Kidney (tissue), 14 donors: ENCODE results near the gene ILRUN. TPM values are rescaled to one million over a fixed set of nuclear protein-coding genes. Genes with fewer than 3 reads are reported as not detected.

Experiments
- DNase-seq, 5 donors: peaks; one replicate each; pipeline ENCODE4 v3.0.0-alpha.2; 2013 to 2020
- FAIRE-seq: peaks from 2 replicates; lab custom pipeline; 2012; peaks lifted over from hg19 to GRCh38; lab: Jason Lieb, UNC
- H3K27ac ChIP-seq, 2 donors: one replicate each; pipeline ENCODE4 v1.7.0; 2013; ENCODE audit warnings: low read depth in 2 of 2, low read length in 2 of 2, inconsistent platforms in 1 of 2
- H3K27me3 ChIP-seq: one replicate; pipeline ENCODE4 v1.7.1; 2013; ENCODE audit warnings: low read length, inconsistent platforms; ENCODE audit not compliant: control insufficient read depth, insufficient read depth
- H3K36me3 ChIP-seq, 3 donors: one replicate each; pipeline versions ENCODE4 v1.7.0 to v1.7.1; 2013; ENCODE audit warnings: low read length in 3 of 3, control low read depth in 1 of 3, inconsistent platforms in 1 of 3; ENCODE audit not compliant: insufficient read depth in 3 of 3, control insufficient read depth in 2 of 3
- H3K4me1 ChIP-seq, 3 donors: one replicate each; pipeline versions ENCODE4 v1.7.0 to v1.7.1; 2013; ENCODE audit warnings: low read length in 3 of 3, inconsistent platforms in 1 of 3, low read depth in 1 of 3; ENCODE audit not compliant: control insufficient read depth in 2 of 3, insufficient read depth in 2 of 3
- H3K4me3 ChIP-seq, 3 donors: one replicate each; pipeline versions ENCODE4 v1.7.0 to v1.8.1; 2013; ENCODE audit warnings: low read length in 3 of 3, control low read depth in 1 of 3, inconsistent platforms in 1 of 3
- H3K9ac ChIP-seq, 3 donors: one replicate each; pipeline versions ENCODE4 v1.7.0 to v1.7.1; 2013; ENCODE audit warnings: low read length in 3 of 3, control low read depth in 1 of 3, inconsistent platforms in 1 of 3
- H3K9me3 ChIP-seq, 3 donors: one replicate each; pipeline versions ENCODE4 v1.7.0 to v1.7.1; 2013; ENCODE audit warnings: low read length in 3 of 3, control low read depth in 1 of 3, inconsistent platforms in 1 of 3; ENCODE audit not compliant: control insufficient read depth in 2 of 3, insufficient read depth in 1 of 3
- CTCF ChIP-seq: IDR thresholded peaks from 3 replicates; pipeline ENCODE4 v1.5.1; 2012; ENCODE audit warnings: mild to moderate bottlenecking, moderate library complexity, borderline replicate concordance; ENCODE audit not compliant: insufficient read depth; ENCODE audit errors: extremely low read depth
- intact Hi-C: fragments of 100-400 bp; cut with DNase I; formaldehyde crosslinking; loops from one replicate; pipeline ENCODE4 v1.11.1; 2022
- polyA plus RNA-seq: library from polyadenylated mRNA; stranded (reverse); fragments of 350-450 nt; fragmentation: Illumina TruSeq; extraction: RNeasy Lipid Tissue Mini Kit (QIAGEN cat#74804); gene quantifications from one replicate; pipeline ENCODE4 v1.2.3, GENCODE V29; 2014; ENCODE audit warnings: low read depth, low replicate concordance; ENCODE audit not compliant: insufficient read depth
- total RNA-seq: library from RNA; stranded (reverse); fragmentation: NEBNext Ultra II Directional; extraction: Animal tissue kit (Norgen Biotek cat#: 25700); gene quantifications from one replicate; pipeline ENCODE4 v1.2.1, GENCODE V29; 2021
- donor health status: control.
- donor health status: control.
- donor health status: control.
- donor health status: control.
- donor health status: control.
- donor health status: DM: yes; HTN: yes; CAD: no.
- donor health status: Normal renal cell carcinoma (clear cell type).

ILRUN gene
- total and polyA plus RNA-seq, 2 donors from 2014 or later: 52.4 to 55.7 TPM

GRCh38 chr6:34696189-34696738 lies 303 bp downstream of the ILRUN start:
- Histone ChIP-seq H3K27me3 (no peaks in the 10 kb centered on the region), H3K4me1 (peaks cover 0 to 8% (median 4%) of the 10 kb centered on the region in 3 donors), H3K9me3 (no peaks in the 10 kb centered on the region), H3K36me3 (no peaks in the 10 kb centered on the region), H3K27ac (peak overlapping the region; percentile 87 to 94), H3K9ac (peak overlapping the region; percentile 82 to 95 (median 86)), H3K4me3 (peak overlapping the region; percentile 83 to 90 (median 88))
- FAIRE-seq (no peak), DNase-seq (peak in 1 of 5 donors; percentile 90)
- intact Hi-C loops: no loop called here
- no peak for TF ChIP-seq CTCF

- peak overlapping the region; percentile 87 to 94 for H3K27ac ChIP-seq
- H3K27me3 ChIP-seq: no peaks in the 10 kb centered on the region
- FAIRE-seq (no peak), DNase-seq (no peak)
- peaks cover 0 to 8% (median 4%) of the 10 kb centered on the region in 3 donors for H3K4me1 ChIP-seq
- TF ChIP-seq CTCF: no peak
- peak overlapping the region; percentile 82 to 95 (median 86) for H3K9ac ChIP-seq
- peak overlapping the region; percentile 83 to 90 (median 88) for H3K4me3 ChIP-seq
- no peaks in the 10 kb centered on the region for H3K36me3 ChIP-seq
- no peaks in the 10 kb centered on the region for H3K9me3 ChIP-seq
- intact Hi-C loops: no loop called here
Measured at GRCh38 chr6:34695729-34696188, 808 bp downstream of the ILRUN start.

- no peak for TF ChIP-seq CTCF
Measured at GRCh38 chr6:34692280-34692679, 4.3 kb downstream of the ILRUN start.

More at GRCh38 chr6:34692280-34692679, 4.3 kb downstream of the ILRUN start:
- DNase-seq (no peak), FAIRE-seq (no peak)
- Histone ChIP-seq H3K9ac (no peak overlapping the region), H3K36me3 (no peaks in the 10 kb centered on the region), H3K9me3 (no peaks in the 10 kb centered on the region), H3K4me3 (no peak overlapping the region), H3K4me1 (peaks cover 0 to 8% (median 4%) of the 10 kb centered on the region in 3 donors), H3K27ac (no peak overlapping the region), H3K27me3 (no peaks in the 10 kb centered on the region)
- intact Hi-C loops: no loop called here
